Sigmoid colon (tissue), 4 donors: ENCODE measurements around the gene ASCL5.

Experiments
- EP300 ChIP-seq, 4 donors: sonication (generic); formaldehyde crosslinking; IDR thresholded peaks; one replicate each; pipeline ENCODE4 v1.6.1; 2017; ENCODE audit warnings: antibody characterized with exemption in 4 of 4
- POLR2A ChIP-seq, 2 donors: fragments of 450-650 bp; IDR thresholded peaks; one replicate each; pipeline ENCODE4 v1.6.1; 2016; ENCODE audit warnings: antibody characterized with exemption in 2 of 2, mild to moderate bottlenecking in 2 of 2, moderate library complexity in 2 of 2
- POLR2AphosphoS5 ChIP-seq, 4 donors: sonication (generic); formaldehyde crosslinking; IDR thresholded peaks; one replicate each; pipeline ENCODE4 v1.6.1; 2017; ENCODE audit warnings: antibody characterized with exemption in 4 of 4
- TF ChIP-seq, protein P1 (sequence below), 4 experiments: fragments of 450-650 bp in 3 of 4; fragments of 200-600 bp in 1 of 4; IDR thresholded peaks; one replicate each; pipeline ENCODE4 v1.5.1; 2016 to 2019; ENCODE audit warnings: antibody characterized with exemption in 4 of 4, mild to moderate bottlenecking in 3 of 4, moderate library complexity in 2 of 4

DNA sequence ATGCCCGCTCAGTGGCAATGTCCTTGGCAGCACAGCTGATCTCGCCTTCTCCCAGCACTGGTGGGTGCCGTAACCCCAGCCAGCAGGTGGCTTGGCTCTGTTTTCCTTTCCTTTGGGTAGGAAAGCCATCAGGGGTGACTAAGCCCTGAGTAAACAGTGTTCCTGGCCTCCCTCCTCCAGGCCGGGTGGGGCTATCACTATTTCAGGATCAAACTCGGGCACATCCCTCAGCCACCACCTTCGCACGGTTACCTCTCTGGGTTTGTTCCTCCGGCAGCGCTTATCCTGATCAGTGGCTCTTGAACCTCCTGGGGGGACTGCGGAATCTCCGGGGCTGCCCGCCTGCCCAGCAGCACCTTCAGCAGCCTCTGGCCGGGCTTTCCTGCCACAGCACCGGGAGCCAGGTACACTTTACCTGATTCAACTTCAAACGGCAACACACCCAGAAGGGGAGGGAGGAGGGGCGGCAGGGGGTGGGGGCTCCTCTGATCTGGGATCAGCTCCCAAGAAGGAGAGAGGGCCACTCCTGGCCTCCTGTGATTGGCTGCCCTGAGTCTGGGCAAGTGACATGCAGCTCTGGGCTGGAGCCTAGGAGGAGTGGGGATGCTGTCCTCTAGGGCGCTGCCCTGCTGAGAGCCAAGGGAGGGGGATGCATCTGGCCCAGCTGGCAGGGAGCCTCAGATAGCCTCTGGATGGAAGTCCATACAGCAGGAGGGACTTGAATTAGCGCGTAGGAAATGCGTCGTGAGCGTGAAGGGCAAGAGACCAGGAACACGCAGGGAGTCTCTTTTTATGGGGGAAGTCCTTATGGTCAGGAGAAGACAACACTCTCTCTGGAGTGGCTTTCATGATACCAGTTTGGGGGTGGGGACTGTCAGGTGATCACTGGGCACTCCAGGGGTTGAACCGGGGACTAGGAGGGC is at the start of gene ASCL5:
- TF ChIP-seq, protein P1, sequence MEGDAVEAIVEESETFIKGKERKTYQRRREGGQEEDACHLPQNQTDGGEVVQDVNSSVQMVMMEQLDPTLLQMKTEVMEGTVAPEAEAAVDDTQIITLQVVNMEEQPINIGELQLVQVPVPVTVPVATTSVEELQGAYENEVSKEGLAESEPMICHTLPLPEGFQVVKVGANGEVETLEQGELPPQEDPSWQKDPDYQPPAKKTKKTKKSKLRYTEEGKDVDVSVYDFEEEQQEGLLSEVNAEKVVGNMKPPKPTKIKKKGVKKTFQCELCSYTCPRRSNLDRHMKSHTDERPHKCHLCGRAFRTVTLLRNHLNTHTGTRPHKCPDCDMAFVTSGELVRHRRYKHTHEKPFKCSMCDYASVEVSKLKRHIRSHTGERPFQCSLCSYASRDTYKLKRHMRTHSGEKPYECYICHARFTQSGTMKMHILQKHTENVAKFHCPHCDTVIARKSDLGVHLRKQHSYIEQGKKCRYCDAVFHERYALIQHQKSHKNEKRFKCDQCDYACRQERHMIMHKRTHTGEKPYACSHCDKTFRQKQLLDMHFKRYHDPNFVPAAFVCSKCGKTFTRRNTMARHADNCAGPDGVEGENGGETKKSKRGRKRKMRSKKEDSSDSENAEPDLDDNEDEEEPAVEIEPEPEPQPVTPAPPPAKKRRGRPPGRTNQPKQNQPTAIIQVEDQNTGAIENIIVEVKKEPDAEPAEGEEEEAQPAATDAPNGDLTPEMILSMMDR (IDR thresholded peaks at IDR 0.05) = no peak
- TF ChIP-seq POLR2AphosphoS5 (IDR thresholded peaks at IDR 0.05) = no peak
- TF ChIP-seq EP300 (IDR thresholded peaks at IDR 0.05) = no peak
- no peak for TF ChIP-seq POLR2A (IDR thresholded peaks at IDR 0.05)
